ENCODE measurements around the gene PRRG1. TPM values are rescaled to one million over a fixed set of nuclear protein-coding genes. Genes with fewer than 3 reads are reported as not detected.

PRRG1 gene
- total RNA-seq, 2 donors from 2014 or later = 3.7 to 5.0 TPM

DNA sequence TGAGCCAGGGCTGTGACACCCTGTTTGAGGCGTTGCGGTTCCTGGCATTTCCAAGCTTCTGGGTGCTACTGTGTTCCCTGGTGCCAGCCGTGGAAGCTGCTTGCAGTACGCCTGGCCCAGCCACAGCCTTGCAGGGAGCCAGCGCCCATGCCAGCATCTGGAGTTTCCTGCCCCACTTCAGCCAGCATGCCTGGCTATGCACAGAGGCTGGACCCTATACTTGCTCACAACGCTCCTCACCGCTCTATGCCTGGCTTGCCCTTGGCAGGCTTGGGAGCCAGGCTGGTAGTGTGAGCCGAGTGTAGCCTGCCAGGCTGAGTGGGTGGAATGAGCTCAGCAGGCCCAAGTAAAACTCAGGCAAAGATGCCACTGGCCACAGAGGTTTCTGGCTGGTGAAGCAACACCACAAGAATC is 22.4 kb downstream of the PRRG1 start:
- H3K36me3 ChIP-seq = no peaks in the 10 kb centered on the region
- H3K4me3 ChIP-seq = no peak overlapping the region
- no peaks in the 10 kb centered on the region for H3K27me3 ChIP-seq (replicated peaks; ENCODE audit: insufficient read depth)
- WGBS = 93% methylated on average over 3 of the region's 8 CpGs
- H3K27ac ChIP-seq = no peak overlapping the region
- DNase-seq (ENCODE audit: low spot score) = no peak
- H3K4me1 ChIP-seq (replicated peaks) = no peaks in the 10 kb centered on the region
- H3K9me3 ChIP-seq = no peaks in the 10 kb centered on the region
- TF ChIP-seq POLR2AphosphoS5 (IDR thresholded peaks at IDR 0.05) (no peak), POLR2A (IDR thresholded peaks at IDR 0.05) (no peak)
- TF ChIP-seq, protein P1, sequence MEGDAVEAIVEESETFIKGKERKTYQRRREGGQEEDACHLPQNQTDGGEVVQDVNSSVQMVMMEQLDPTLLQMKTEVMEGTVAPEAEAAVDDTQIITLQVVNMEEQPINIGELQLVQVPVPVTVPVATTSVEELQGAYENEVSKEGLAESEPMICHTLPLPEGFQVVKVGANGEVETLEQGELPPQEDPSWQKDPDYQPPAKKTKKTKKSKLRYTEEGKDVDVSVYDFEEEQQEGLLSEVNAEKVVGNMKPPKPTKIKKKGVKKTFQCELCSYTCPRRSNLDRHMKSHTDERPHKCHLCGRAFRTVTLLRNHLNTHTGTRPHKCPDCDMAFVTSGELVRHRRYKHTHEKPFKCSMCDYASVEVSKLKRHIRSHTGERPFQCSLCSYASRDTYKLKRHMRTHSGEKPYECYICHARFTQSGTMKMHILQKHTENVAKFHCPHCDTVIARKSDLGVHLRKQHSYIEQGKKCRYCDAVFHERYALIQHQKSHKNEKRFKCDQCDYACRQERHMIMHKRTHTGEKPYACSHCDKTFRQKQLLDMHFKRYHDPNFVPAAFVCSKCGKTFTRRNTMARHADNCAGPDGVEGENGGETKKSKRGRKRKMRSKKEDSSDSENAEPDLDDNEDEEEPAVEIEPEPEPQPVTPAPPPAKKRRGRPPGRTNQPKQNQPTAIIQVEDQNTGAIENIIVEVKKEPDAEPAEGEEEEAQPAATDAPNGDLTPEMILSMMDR (IDR thresholded peaks at IDR 0.05) = no peak
- intact Hi-C loops (cut with DNase I) = no loop called here

DNA sequence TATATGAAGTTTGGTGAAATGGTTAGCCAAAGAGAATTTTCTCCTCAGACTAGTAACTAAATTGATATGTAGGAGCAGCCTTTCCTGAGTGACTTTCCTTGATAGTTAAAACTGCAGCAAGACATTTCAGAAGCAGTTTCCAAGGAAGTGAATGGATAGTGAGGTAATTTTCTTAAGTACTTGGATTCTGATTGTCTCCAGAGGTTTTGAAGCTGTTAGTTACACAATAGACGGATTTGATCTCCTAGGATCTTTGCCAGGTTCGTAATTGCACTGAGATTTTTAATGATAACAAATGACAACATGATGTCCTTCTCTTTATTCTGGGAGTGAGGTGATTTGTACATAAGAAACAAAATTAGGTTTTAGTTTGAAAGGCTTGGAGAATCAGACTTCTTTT is 29.2 kb downstream of the PRRG1 start:
- intact Hi-C loops (cut with DNase I) = no loop called here
- TF ChIP-seq, protein P1 (IDR thresholded peaks at IDR 0.05) = no peak
- TF ChIP-seq POLR2A (IDR thresholded peaks at IDR 0.05) (no peak), POLR2AphosphoS5 (IDR thresholded peaks at IDR 0.05) (no peak)
- Histone ChIP-seq H3K27ac (no peak overlapping the region), H3K4me1 (replicated peaks) (no peaks in the 10 kb centered on the region), H3K4me3 (no peak overlapping the region), H3K9me3 (no peaks in the 10 kb centered on the region), H3K27me3 (replicated peaks; ENCODE audit: insufficient read depth) (no peaks in the 10 kb centered on the region), H3K36me3 (no peaks in the 10 kb centered on the region)
- 11% methylated on average over 2 of the region's 2 CpGs for WGBS
- no peak for DNase-seq (ENCODE audit: low spot score)

DNA sequence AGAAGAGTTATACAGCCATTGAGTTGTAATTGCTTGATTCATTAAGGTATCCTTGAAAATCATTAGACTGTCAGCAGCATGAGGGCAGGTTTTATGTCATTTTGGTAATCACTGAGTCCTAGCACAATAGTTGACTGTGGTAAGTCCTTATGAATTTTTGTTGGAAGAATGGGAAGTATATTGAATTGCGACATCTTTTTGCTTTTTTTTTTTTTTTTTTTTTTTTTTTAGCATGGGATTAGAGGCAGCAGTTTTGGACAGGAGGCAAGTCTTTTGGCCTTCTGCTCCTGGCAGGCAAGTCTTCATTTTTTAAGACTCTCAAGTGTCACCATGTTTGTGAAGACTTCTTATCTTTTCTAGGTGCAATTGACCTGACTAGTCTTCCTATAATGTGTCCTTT is 29.7 kb downstream of the PRRG1 start:
- intact Hi-C loops (cut with DNase I) = no loop called here
- no peak overlapping the region for H3K27ac ChIP-seq
- H3K4me1 ChIP-seq (replicated peaks) = no peaks in the 10 kb centered on the region
- TF ChIP-seq POLR2A (IDR thresholded peaks at IDR 0.05) (no peak), POLR2AphosphoS5 (IDR thresholded peaks at IDR 0.05) (no peak)
- TF ChIP-seq, protein P1 (IDR thresholded peaks at IDR 0.05) = no peak
- H3K4me3 ChIP-seq = no peak overlapping the region
- no peaks in the 10 kb centered on the region for H3K9me3 ChIP-seq
- H3K27me3 ChIP-seq (replicated peaks; ENCODE audit: insufficient read depth) = no peaks in the 10 kb centered on the region
- 100% methylated on average over 1 of the region's 1 CpG for WGBS
- no peaks in the 10 kb centered on the region for H3K36me3 ChIP-seq
- DNase-seq (ENCODE audit: low spot score) = no peak

DNA sequence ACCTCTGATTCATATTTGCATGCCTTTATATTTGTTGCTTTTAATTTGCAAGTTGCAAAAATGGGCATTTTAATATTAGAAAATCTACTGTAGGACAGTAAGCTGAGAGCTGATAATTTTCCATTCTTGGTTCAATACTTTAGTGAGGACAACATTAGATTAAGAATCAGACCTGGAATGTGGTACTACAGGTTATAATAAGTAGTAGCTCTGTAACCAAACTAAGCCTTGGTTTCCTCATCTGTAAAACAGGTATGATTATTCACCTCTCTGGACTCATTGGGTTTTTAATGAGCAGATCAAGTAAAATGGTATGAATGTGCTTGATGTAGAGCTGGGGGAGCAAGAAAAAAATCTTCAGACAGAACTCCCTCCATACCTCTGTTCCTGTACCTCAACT is 31.1 kb downstream of the PRRG1 start:
- TF ChIP-seq, protein P1 (IDR thresholded peaks at IDR 0.05) = no peak
- TF ChIP-seq POLR2A (IDR thresholded peaks at IDR 0.05) (no peak), POLR2AphosphoS5 (IDR thresholded peaks at IDR 0.05) (no peak)
- H3K27ac ChIP-seq = no peak overlapping the region

DNA sequence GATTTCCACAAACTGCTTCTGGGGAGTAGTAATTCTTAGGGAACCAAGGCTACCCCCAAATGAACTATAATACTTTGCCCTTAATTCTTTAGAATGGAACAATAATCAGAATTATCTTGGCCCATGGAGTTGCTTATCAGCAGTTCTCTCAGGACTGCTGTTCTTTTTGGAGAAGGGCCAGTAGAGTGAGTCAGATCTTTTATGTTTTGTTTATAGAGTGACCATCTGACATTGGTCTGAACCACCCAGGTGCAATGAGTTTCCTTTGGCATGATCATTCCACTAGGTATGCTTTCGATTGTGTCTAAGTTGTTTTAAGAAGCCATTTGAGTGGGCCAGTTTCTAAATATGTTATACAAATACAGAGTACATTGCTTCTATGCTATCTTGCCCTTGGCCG is 31.8 kb downstream of the PRRG1 start:
- no peaks in the 10 kb centered on the region for H3K27me3 ChIP-seq (replicated peaks; ENCODE audit: insufficient read depth)
- H3K4me3 ChIP-seq = no peak overlapping the region
- no peaks in the 10 kb centered on the region for H3K9me3 ChIP-seq
- peak; percentile 30 for TF ChIP-seq POLR2AphosphoS5 (IDR thresholded peaks at IDR 0.05)
- no peak for TF ChIP-seq POLR2A (IDR thresholded peaks at IDR 0.05)
- H3K27ac ChIP-seq = no peak overlapping the region
- DNase-seq (ENCODE audit: low spot score) = peak; percentile 6
- WGBS = 70% methylated on average over 2 of the region's 2 CpGs
- H3K4me1 ChIP-seq (replicated peaks) = no peaks in the 10 kb centered on the region
- H3K36me3 ChIP-seq = no peaks in the 10 kb centered on the region
- intact Hi-C loops (cut with DNase I) = no loop called here

More for the DNA sequence above, 31.1 kb downstream of the PRRG1 start:
- Histone ChIP-seq H3K4me1 (replicated peaks) (no peaks in the 10 kb centered on the region), H3K36me3 (no peaks in the 10 kb centered on the region), H3K4me3 (no peak overlapping the region), H3K9me3 (no peaks in the 10 kb centered on the region), H3K27me3 (replicated peaks; ENCODE audit: insufficient read depth) (no peaks in the 10 kb centered on the region)
- no peak for DNase-seq (ENCODE audit: low spot score)
- intact Hi-C loops (cut with DNase I) = no loop called here

Measured in prostate gland (tissue), 2 donors.